Naive thymus-derived CD4-positive, alpha-beta T cell (primary cell): Measurements from ENCODE around the gene MAOA. TPM values are rescaled to one million over a fixed set of nuclear protein-coding genes. Genes with fewer than 3 reads are reported as not detected.

Experiments used
- ATAC-seq: fragments of 150-1000 bp; cut with Tn5 transposase; 2 replicates; pipeline ENCODE4 v1.10.0; 2021; ENCODE audit warnings: mild to moderate bottlenecking, moderate library complexity
- CTCF ChIA-PET: fragments of 350-600 bp; sonication (Branson Sonifier 250); formaldehyde crosslinking; loops from one replicate; lab custom pipeline; 2021; ENCODE audit warnings: antibody characterized with exemption; lab: Charles Lee
- POLR2A ChIA-PET: fragments of 350-600 bp; sonication (Branson Sonifier 250); formaldehyde crosslinking; loops from one replicate; lab custom pipeline; 2021; ENCODE audit warnings: antibody characterized with exemption, inconsistent platforms; lab: Charles Lee
- DNase-seq, 9 donors: peaks; one replicate each; pipeline versions ENCODE4 v3.0.0 to v3.0.0-alpha.2; 2020 to 2022; ENCODE audit warnings: mixed read lengths in 1 of 9
- H3K27ac ChIP-seq: one replicate; pipeline ENCODE4 v1.7.0; 2013; ENCODE audit warnings: mild to moderate bottlenecking, low read depth, low read length, moderate library complexity
- H3K27me3 ChIP-seq, 2 donors: one replicate each; pipeline ENCODE4 v1.7.0; 2013; ENCODE audit warnings: low read length in 2 of 2, mild to moderate bottlenecking in 2 of 2, moderate library complexity in 2 of 2; ENCODE audit not compliant: control insufficient read depth in 2 of 2, insufficient read depth in 2 of 2
- H3K36me3 ChIP-seq, 3 experiments: 1 replicate in 2 of 3; 2 replicates in 1 of 3; pipeline ENCODE4 v1.7.0; 2013; ENCODE audit warnings: low read length in 3 of 3, mild to moderate bottlenecking in 3 of 3, moderate library complexity in 1 of 3; ENCODE audit not compliant: insufficient read depth in 3 of 3, control insufficient read depth in 2 of 3
- H3K4me1 ChIP-seq, 2 donors: one replicate each; pipeline ENCODE4 v1.7.0; 2013; ENCODE audit warnings: low read length in 2 of 2, mild to moderate bottlenecking in 2 of 2, moderate library complexity in 1 of 2; ENCODE audit not compliant: control insufficient read depth in 2 of 2, insufficient read depth in 2 of 2
- H3K4me3 ChIP-seq: 2 replicates; pipeline ENCODE4 v1.7.0; 2013; ENCODE audit warnings: mild to moderate bottlenecking, low read length
- H3K9me3 ChIP-seq, 3 experiments: 1 replicate in 2 of 3; 2 replicates in 1 of 3; pipeline ENCODE4 v1.7.0; 2013; ENCODE audit warnings: low read length in 3 of 3; ENCODE audit not compliant: control insufficient read depth in 2 of 3
- H3K27ac Mint-ChIP-seq, 9 donors: one replicate each; pipeline ENCODE4 v1.8.0; 2020 to 2022; ENCODE audit warnings: mixed read lengths in 9 of 9, mild to moderate bottlenecking in 8 of 9, moderate library complexity in 5 of 9, inconsistent platforms in 2 of 9
- H3K27me3 Mint-ChIP-seq, 5 donors: one replicate each; pipeline ENCODE4 v1.8.0; 2021 to 2022; ENCODE audit warnings: mixed read lengths in 5 of 5, mild to moderate bottlenecking in 1 of 5
- H3K36me3 Mint-ChIP-seq, 5 donors: one replicate each; pipeline ENCODE4 v1.8.0; 2020 to 2022; ENCODE audit warnings: mixed read lengths in 5 of 5, mild to moderate bottlenecking in 3 of 5, inconsistent platforms in 1 of 5
- H3K4me1 Mint-ChIP-seq, 7 donors: one replicate each; pipeline ENCODE4 v1.8.0; 2020 to 2022; ENCODE audit warnings: mixed read lengths in 7 of 7, mild to moderate bottlenecking in 3 of 7, inconsistent platforms in 1 of 7
- H3K4me3 Mint-ChIP-seq, 10 donors: one replicate each; pipeline ENCODE4 v1.8.0; 2020 to 2022; ENCODE audit warnings: mild to moderate bottlenecking in 10 of 10, mixed read lengths in 10 of 10, moderate library complexity in 6 of 10, inconsistent platforms in 2 of 10
- H3K9me3 Mint-ChIP-seq, 11 donors: one replicate each; pipeline ENCODE4 v1.8.0; 2020 to 2022; ENCODE audit warnings: mixed read lengths in 11 of 11, mild to moderate bottlenecking in 4 of 11, inconsistent platforms in 1 of 11, moderate library complexity in 1 of 11
- intact Hi-C, 2 donors: fragments of 100-400 bp; cut with micrococcal nuclease; formaldehyde crosslinking; loops; one replicate each; pipeline ENCODE4 v1.15.1; 2023
- polyA plus RNA-seq, 2 donors: library from polyadenylated mRNA; unstranded; fragments of 300-500 nt; fragmentation: Illumina TruSeq; gene quantifications; one replicate each; pipeline ENCODE4 v1.2.3, GENCODE V29; 2021
- total RNA-seq, 6 experiments: library from RNA in 5 of 6; stranded (reverse) in 5 of 6; gene quantifications; 1 replicate in 5 of 6; 2 replicates in 1 of 6; pipeline ENCODE4 v1.2.3 and lab custom pipeline; 2021 to 2026

Gene MAOA
- total and polyA plus RNA-seq, 7 experiments from 2014 or later: 0.67 to 0.75 TPM; not detected in 5

- ChIA-PET POLR2A (no interaction called here), CTCF (no interaction called here)
- Mint-ChIP-seq H3K27me3 (no peaks in the 10 kb centered on the region), H3K27ac (no peak overlapping the region), H3K4me1 (no peaks in the 10 kb centered on the region), H3K36me3 (no peaks in the 10 kb centered on the region), H3K4me3 (no peak overlapping the region), H3K9me3 (no peaks in the 10 kb centered on the region)
- Histone ChIP-seq H3K9me3 (no peaks in the 10 kb centered on the region), H3K27me3 (no peaks in the 10 kb centered on the region), H3K36me3 (no peaks in the 10 kb centered on the region), H3K27ac (no peak overlapping the region), H3K4me3 (no peak overlapping the region), H3K4me1 (no peaks in the 10 kb centered on the region)
- ATAC-seq (no peak), DNase-seq (no peak)
- intact Hi-C loops: no loop called here
Measured at GRCh38 chrX:43688586-43688985, 32.5 kb downstream of the MAOA start.

GRCh38 chrX:43693602-43694406, 37.7 kb downstream of the MAOA start:
- H3K4me3 ChIP-seq: no peak overlapping the region
- Mint-ChIP-seq H3K4me3 (no peak overlapping the region), H3K9me3 (no peaks in the 10 kb centered on the region), H3K36me3 (no peaks in the 10 kb centered on the region), H3K4me1 (no peaks in the 10 kb centered on the region), H3K27me3 (no peaks in the 10 kb centered on the region), H3K27ac (no peak overlapping the region)
- ATAC-seq (no peak), DNase-seq (no peak)
- no peaks in the 10 kb centered on the region for H3K27me3 ChIP-seq
- no peak overlapping the region for H3K27ac ChIP-seq
- intact Hi-C loops: no loop called here
- H3K36me3 ChIP-seq: no peaks in the 10 kb centered on the region
- ChIA-PET POLR2A (no interaction called here), CTCF (no interaction called here)
- H3K4me1 ChIP-seq: no peaks in the 10 kb centered on the region
- no peaks in the 10 kb centered on the region for H3K9me3 ChIP-seq

- POLR2A ChIA-PET: no interaction called here
- DNase-seq (no peak), ATAC-seq (no peak)
- intact Hi-C loops: no loop called here
- CTCF ChIA-PET: no interaction called here
- Mint-ChIP-seq H3K9me3 (no peaks in the 10 kb centered on the region), H3K36me3 (no peaks in the 10 kb centered on the region), H3K4me3 (no peak overlapping the region), H3K27me3 (peaks cover 0 to 3% (median 0%) of the 10 kb centered on the region in 5 donors), H3K4me1 (peaks cover 0 to 1% (median 0%) of the 10 kb centered on the region in 7 donors), H3K27ac (no peak overlapping the region)
- Histone ChIP-seq H3K36me3 (no peaks in the 10 kb centered on the region), H3K4me3 (no peak overlapping the region), H3K9me3 (no peaks in the 10 kb centered on the region), H3K4me1 (no peaks in the 10 kb centered on the region), H3K27ac (no peak overlapping the region), H3K27me3 (no peaks in the 10 kb centered on the region)
Measured at GRCh38 chrX:43699475-43699874, 43.4 kb downstream of the MAOA start.

GRCh38 chrX:43702079-43702524, 46.0 kb downstream of the MAOA start:
- no peak overlapping the region for H3K27ac ChIP-seq
- no peak overlapping the region for H3K4me3 ChIP-seq
- no peaks in the 10 kb centered on the region for H3K36me3 Mint-ChIP-seq
- ChIA-PET CTCF (no interaction called here), POLR2A (no interaction called here)
- H3K36me3 ChIP-seq: no peaks in the 10 kb centered on the region
- H3K4me3 Mint-ChIP-seq: no peak overlapping the region
- DNase-seq (no peak), ATAC-seq (no peak)
- no peaks in the 10 kb centered on the region for H3K9me3 ChIP-seq
- H3K27ac Mint-ChIP-seq: no peak overlapping the region
- H3K4me1 ChIP-seq: no peaks in the 10 kb centered on the region
- intact Hi-C loops: no loop called here
- H3K27me3 Mint-ChIP-seq: peaks cover 0 to 4% (median 0%) of the 10 kb centered on the region in 5 donors
- no peaks in the 10 kb centered on the region for H3K9me3 Mint-ChIP-seq
- peaks cover 0 to 1% (median 0%) of the 10 kb centered on the region in 7 donors for H3K4me1 Mint-ChIP-seq
- H3K27me3 ChIP-seq: no peaks in the 10 kb centered on the region

- Mint-ChIP-seq H3K4me1 (peaks cover 0 to 1% (median 0%) of the 10 kb centered on the region in 7 donors), H3K27me3 (peaks cover 0 to 7% (median 0%) of the 10 kb centered on the region in 5 donors), H3K4me3 (no peak overlapping the region), H3K36me3 (no peaks in the 10 kb centered on the region), H3K9me3 (no peaks in the 10 kb centered on the region), H3K27ac (no peak overlapping the region)
- intact Hi-C loops: no loop called here
- H3K9me3 ChIP-seq: no peaks in the 10 kb centered on the region
- H3K4me1 ChIP-seq: no peaks in the 10 kb centered on the region
- no peaks in the 10 kb centered on the region for H3K36me3 ChIP-seq
- no peak for DNase-seq
- no peaks in the 10 kb centered on the region for H3K27me3 ChIP-seq
- H3K27ac ChIP-seq: no peak overlapping the region
- ChIA-PET POLR2A (no interaction called here), CTCF (no interaction called here)
- H3K4me3 ChIP-seq: no peak overlapping the region
- ATAC-seq: no peak
Measured at GRCh38 chrX:43702660-43703059, 46.6 kb downstream of the MAOA start.

- H3K27ac ChIP-seq: no peak overlapping the region
- H3K27ac Mint-ChIP-seq: no peak overlapping the region
- H3K36me3 Mint-ChIP-seq: no peaks in the 10 kb centered on the region
- intact Hi-C loops: no loop called here
- H3K4me1 Mint-ChIP-seq: peaks cover 0 to 1% (median 0%) of the 10 kb centered on the region in 7 donors
- H3K4me1 ChIP-seq: no peaks in the 10 kb centered on the region
- no peak for ATAC-seq
- DNase-seq: no peak
- H3K27me3 Mint-ChIP-seq: peaks cover 0 to 7% (median 0%) of the 10 kb centered on the region in 5 donors
- no peaks in the 10 kb centered on the region for H3K36me3 ChIP-seq
- ChIA-PET CTCF (no interaction called here), POLR2A (no interaction called here)
- no peaks in the 10 kb centered on the region for H3K9me3 Mint-ChIP-seq
- H3K9me3 ChIP-seq: no peaks in the 10 kb centered on the region
- H3K4me3 ChIP-seq: no peak overlapping the region
- H3K27me3 ChIP-seq: no peaks in the 10 kb centered on the region
- H3K4me3 Mint-ChIP-seq: no peak overlapping the region
Measured at GRCh38 chrX:43703211-43703791, 47.2 kb downstream of the MAOA start.
